GM11168 (cell line): ENCODE data around the gene ZNF664.

Source experiments
- in situ Hi-C: fragments of 300-500 bp; cut with MboI; formaldehyde crosslinking; loops from one replicate; pipeline ENCODE4 v1.12.0; 2022; ENCODE audit warnings: low sequenced_read_pairs; ENCODE audit not compliant: unreplicated experiment

The ZNF664 gene

GRCh38 chr12:124045671-124046455, 72.8 kb downstream of the ZNF664 start:
- in situ Hi-C loops = no loop called here

- in situ Hi-C loops = no loop called here
These were observed 73.4 kb downstream of the ZNF664 start for GRCh38 chr12:124046456-124046740.

- in situ Hi-C loops = no loop called here
These were observed 74.1 kb downstream of the ZNF664 start for GRCh38 chr12:124047045-124047566.

GRCh38 chr12:124049451-124050094, 76.6 kb downstream of the ZNF664 start:
- in situ Hi-C loops = no loop called here

- in situ Hi-C loops = no loop called here
These were observed 80.8 kb downstream of the ZNF664 start for GRCh38 chr12:124053851-124054250.

GRCh38 chr12:124055066-124055465, 82.1 kb downstream of the ZNF664 start:
- in situ Hi-C loops = no loop called here

- in situ Hi-C loops = no loop called here
These were observed 84.7 kb downstream of the ZNF664 start for GRCh38 chr12:124057691-124058090.

- in situ Hi-C loops = no loop called here
These were observed 86.7 kb downstream of the ZNF664 start for GRCh38 chr12:124059752-124060151.
